ENCODE measurements around the gene THSD4.
"Not testable (repeated sequence)": the region's sequence is repeated elsewhere in the genome, so short reads cannot be mapped to it uniquely, and the experiment has no call there.

Gene THSD4

DNA sequence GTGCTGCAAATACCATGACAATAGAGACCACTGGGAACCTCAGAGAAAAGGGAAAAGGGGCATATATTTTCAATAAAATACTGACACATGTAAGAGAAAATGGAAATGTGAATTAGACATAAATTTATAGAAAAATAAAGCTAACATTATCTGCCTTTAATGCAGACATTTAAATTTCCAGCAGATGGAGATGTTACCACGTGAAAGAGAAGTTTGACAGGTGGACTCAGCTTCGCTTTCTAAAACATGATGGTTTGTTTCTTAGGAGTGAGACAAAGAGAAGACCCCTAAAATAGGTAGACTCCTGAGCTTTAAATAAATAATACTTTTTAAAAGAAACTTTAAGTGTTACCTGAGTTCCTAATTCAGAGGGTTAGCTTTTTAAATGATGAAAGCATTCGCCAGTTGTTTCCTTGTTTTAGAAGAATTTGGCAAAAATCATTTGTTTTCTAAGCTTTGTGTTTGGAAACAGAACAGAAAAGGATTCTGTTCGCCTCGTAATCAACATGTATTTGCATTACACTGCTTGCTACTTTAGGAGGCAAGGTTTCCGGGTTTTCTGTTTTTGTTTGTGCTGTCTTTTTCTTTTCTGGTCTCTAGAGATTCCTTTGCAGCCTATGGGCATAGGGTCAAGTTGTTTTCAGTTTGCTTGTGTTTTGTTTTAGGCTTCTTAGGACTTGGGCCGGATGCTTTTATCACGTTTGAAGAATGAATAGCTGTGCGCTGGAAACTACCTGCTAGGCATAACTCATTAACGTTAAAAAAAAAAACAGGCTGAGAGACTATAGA lies 271.4 kb downstream of the THSD4 start:
- DNase-seq (ENCODE audit: low spot score) = no peak

DNA sequence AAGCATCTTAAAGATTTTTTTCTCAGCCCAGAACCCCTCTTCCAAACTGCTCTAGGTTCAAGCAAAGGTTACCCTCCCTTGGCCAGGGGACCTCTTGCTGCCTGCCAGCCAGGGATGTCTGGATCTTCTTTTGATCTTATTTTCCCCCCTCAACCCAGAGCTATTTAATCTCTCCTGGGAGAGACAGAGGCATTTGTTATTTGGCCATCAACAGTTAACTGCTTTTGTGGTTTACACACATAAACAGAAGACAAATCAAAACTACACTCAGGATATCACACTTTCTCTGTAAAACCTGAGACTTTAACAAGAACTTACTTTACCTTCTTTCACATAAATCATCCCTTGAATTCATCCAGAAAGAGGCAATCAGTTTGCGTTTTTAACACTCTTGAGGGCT lies 272.5 kb downstream of the THSD4 start:
- no peak for DNase-seq (ENCODE audit: low spot score)

DNA sequence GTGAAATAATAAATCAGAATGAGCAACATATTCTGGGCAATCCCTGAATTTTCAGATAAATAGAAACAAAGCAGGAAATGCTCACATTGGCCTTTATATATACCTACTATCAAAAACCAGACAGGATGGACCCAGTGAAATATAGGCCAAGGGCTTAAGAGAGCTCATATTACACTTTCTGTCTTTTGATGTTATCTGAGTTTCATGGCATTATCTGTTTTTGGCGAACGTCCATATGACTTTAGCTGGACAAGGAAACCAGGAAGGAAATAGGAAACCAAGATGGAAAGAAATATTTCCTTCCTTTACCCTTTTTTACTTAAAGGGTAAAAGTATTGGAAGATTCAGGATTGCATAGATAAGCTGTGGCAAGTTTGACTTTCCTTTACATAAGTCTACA lies 274.8 kb downstream of the THSD4 start:
- DNase-seq (ENCODE audit: low spot score) = no peak

DNA sequence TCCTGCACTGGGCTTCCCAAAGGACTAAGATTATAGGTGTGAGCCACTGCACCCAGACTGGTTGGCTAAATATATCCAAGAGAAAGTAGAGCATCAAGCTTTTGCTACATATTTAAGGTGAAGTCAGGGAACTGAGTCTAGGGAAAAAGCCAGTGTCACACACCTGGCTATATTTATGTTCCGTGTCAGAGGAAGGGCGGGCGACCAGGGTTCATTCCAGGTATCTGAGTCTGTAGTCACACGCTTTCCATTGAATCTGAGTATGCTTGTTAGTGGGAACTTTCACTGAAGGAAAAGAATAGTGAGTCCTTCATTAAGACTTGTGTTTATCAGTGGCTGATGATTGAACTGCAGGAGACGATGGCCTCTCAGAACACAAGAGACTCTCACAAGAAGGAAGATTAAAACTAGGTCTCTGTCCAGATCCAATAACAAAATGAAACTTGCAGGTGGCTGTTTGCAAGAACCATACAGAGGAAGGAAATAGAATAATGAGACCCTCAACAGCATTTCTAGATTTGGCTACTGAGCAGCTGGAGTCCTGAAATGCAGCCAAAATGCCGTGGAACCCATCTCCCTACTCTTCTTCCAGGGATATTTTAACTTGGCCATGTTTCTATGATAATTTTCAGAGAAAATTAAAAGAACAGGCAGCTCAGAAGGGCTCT lies 276.3 kb downstream of the THSD4 start:
- no peak for DNase-seq (ENCODE audit: low spot score)

DNA sequence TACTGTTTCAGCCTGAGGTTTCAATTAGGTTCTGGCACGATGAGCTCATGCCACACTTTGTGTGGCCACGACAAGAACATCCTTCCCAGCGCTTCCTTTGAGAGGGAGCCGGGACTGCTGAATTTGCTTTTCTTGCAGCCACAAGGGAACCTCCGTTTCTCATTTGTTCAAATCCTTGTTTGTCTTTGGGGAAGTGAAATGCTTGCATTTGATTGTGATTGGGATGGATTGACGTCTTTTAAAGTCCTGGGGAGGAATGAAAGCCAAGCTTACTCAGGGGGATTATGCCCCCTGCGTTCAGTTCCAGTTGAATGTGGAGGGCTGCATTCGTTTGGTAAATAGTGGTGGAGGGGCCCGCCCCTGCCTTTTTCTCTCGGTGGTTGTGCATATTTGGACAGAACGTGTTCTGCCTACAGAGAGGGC lies 277.6 kb downstream of the THSD4 start:
- DNase-seq (ENCODE audit: low spot score) = no peak

DNA sequence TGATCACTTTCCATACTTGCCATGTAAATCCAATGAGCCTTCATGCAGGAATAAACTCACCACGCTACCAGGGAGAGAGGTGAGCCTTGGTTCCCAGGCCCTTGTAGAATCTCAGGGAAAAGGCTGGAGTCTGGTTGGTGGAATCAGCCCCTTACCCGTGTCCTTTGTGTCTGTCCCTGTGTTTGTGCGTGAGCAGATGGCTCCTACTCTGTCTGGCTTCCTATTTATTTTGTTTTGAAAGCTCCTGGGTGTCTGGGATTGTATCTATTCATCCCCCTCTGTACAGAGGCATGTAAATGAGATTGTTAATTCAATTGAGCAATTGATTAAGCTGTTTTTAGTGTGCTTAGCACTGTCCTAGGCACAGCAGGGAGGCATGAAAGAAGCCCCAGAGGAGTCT lies 278.1 kb downstream of the THSD4 start:
- DNase-seq (ENCODE audit: low spot score) = no peak

DNA sequence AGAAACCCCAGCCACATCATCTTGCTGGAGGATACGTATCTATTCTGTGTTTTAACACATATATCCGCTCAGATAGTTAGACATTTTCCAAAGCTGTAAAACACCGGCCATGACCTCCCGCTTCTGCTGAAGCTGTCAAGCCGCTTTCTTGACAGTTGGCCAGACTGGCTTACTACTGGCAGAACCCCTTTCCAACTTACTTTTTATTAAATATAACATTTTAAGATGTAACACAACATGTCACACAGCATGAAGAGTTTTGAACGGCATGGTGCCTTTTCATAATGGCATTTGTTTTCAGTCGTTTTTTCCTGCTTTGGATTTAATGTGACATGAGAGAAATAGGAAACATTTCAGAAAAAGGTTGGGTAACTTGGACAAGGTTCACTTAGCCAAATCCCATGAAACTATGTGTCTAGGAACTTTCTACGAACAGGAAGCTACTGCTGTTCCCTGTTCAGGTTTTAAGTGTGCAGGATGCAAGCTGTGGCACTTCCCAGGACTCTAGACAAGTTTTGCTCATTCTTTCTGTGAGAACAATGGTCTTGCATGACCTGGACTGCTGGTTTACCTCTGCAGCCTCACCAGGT lies 281.4 kb downstream of the THSD4 start:
- DNase-seq (ENCODE audit: low spot score) = no peak

DNA sequence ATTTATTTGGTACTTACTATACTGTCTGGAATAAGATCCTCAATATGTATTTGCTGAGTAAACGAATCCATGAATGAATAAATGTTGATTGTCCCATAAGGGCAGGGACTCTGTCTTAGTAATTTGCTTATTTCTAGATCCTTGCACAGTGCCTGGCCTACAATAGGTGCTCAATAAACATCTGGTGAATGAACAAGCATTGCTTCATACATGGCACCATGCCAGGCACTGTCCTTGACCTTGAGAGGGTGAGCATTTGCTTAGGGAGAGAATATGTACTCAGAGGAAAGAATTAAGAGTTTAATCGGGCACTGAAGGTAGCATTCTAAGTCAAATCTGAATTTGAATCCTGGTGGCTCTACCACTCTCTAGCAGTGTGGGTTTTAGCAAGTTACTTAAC lies 282.1 kb downstream of the THSD4 start:
- no peak for DNase-seq (ENCODE audit: low spot score)

DNA sequence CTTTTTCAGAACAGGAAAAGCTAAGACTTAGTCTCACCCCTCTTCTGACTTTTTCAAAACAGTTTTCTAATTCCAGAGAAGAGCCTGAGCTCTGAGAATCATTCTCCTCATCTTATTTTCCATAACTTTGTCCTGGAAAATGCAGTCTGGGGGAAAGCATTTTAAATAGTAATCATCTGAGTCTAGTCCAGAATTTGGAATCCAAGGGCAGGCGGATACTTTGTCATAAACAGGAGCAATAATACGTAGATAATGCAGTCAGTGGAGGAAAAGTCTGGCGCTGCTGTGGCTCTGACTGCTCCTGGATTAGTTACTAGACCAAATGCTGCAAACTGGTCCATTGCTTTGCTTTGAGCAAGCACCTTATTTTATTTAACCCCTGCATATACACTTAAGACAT lies 285.0 kb downstream of the THSD4 start:
- DNase-seq (ENCODE audit: low spot score) = no peak

DNA sequence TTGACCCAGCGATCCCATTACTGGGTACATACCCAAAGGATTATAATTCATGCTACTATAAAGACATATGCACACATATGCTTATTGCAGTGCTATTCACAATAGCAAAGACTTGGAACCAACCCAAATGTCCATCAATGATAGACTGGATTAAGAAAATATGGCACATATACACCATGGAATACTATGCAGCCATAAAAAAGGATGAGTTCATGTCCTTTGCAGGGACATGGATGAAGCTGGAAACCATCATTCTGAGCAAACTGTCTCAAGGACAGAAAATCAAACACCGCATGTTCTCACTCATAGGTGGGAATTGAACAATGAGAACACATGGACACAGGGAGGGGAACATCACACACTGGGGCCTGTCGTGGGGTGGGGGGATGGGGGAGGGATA lies 286.5 kb downstream of the THSD4 start:
- DNase-seq (ENCODE audit: low spot score) = not testable (repeated sequence)

DNA sequence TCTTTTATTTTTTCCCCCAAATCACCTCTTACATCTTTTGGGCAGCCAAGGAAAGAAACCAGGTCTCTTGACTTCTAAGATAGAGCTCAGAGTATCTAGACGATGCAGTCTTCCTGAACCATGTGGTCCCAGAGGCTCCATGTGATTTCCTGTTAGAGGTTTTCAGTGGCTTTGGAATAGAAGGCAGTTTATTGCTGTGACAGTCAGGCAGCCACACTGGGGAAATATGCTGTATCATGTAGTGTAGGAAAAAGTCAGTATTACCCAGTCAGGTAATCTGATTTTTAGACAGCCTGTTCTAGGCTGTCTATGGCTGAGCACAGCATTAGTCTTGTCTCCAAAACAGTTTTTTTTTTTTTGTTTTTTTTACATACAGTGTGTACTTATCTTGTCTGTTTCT lies 294.3 kb downstream of the THSD4 start:
- DNase-seq (ENCODE audit: low spot score) = no peak

DNA sequence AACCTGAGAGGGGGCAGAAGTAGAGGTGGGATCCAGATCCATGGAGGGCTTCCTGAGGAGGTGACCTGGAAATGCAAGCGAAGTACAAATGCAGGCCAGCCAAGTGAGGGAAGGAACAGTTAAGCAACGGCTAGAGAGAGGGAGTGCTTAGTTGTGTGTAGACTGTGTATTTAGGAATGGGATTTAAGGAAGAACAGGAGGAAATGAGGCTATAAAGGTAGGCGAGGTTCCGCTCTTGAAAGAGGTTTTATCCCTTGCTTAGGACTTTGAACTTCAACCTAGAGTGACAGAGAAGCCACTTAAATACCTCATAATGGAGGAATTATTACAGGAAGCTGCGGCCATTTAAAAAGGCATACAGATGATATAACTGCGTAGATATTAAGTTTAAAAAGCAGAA lies 295.1 kb downstream of the THSD4 start:
- DNase-seq (ENCODE audit: low spot score) = no peak

DNA sequence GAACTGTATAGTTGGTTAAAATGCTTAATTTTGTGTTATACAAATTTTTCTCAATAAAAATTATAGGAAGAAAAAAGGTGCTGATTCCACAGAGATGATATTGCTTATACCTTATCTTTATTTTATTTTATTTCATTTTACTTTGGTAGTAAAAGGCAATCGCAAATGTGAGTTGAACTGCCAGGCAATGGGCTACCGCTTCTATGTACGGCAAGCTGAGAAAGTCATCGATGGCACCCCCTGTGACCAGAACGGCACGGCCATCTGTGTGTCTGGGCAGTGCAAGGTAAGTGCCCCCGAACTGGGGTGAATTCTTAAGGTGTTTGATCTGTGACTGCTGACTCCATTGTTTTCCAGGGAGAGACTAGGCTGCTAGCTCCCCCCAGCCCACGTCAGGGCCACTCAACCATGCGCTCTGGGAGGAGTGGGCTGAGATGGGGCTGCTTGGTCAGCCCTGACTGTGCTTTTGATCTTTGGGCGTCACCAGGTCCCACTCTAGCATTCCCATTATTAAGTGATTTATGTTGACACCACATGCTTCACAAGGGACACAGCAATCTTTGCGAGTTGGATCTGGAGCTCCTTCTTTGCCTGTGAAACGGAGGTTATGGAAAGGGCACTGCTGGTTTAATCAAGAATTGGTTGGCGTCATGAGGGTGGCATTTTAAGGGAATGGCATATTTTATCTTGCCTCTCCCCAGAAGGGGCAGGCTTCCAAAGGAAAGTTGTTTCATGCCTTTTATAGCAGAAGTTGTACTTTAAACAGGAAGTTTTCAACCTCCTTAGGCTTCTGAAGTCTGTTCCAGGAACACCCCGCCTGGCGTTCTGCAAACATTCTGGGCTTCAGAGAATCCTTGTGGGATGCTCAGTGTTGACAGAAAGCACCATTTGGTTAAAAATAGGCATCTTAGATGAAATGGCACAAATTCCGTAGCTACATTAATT lies 296.5 kb downstream of the THSD4 start:
- peak; percentile 17 for DNase-seq (ENCODE audit: low spot score)

DNA sequence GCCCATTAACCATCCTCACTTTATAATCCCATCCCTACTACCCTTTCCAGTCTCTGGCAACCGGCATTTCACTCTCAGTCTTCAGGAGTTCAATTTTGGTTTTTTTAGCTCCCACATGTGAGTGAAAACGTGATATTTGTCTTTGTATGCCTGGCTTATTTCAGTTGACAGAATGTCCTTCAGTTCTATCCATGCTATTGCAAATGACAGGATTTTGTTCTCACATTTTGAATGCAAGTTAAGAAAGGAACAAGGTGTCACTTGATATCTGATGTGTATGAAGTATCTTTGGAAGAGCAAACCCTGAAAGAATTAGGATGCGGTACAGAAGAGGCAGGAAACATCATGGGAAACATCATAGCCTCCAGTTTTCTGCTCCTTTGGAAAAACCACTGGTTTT lies 298.1 kb downstream of the THSD4 start:
- DNase-seq (ENCODE audit: low spot score) = no peak

DNA sequence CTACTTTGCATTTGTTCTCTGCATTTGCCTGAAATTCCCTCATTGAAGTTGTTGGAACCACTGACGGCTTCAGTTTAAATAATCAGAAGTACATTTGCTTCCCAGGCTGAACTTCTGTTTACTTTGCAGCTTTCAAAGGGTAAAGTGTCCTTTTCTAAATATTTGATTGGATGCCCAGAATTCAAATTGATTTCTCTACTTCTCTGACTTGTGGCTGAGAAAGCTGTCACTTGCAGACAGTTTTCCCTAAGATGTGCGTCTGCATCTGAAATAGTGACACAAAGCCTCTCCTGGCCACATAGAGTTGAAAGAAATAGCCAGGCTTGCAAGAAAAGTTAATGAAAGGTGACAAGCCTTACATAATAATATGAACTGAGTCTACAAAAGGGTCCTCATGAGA lies 299.6 kb downstream of the THSD4 start:
- no peak for DNase-seq (ENCODE audit: low spot score)

DNA sequence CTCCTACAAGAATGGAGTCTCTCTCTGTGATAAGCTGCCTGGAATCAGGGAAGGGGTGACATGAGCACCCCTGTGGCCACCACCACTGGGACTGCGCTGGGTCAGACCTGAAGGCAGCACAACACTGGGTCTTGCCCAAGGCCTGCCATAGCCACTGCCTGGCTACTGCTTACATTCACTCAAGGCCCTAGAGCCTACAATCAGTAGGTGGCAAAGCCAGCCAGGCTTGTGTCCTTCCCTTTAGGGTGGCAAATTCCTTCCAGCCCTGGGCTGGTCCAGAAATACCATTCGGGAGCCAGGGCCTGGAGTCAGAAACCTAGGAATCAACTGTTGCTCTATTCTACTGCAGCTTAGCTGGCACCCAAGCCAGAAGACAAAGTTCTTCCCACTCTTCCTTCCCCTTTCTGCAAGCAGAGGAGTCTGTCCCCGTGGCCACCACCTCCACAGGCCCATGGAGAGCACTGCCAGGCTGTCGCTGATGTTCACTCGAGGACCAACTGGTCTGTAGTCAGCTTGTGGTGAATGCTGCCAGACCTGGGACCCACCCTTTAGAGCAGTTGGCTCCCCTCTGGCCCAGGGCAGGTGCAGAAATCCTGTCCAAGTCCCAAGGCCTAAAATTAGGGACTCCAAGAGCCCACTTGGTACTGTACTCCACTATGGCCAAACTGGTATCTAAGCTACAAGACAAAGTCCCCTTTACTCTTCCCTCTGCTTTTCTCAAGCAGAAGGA lies 307.4 kb downstream of the THSD4 start:
- no peak for DNase-seq (ENCODE audit: low spot score)

DNA sequence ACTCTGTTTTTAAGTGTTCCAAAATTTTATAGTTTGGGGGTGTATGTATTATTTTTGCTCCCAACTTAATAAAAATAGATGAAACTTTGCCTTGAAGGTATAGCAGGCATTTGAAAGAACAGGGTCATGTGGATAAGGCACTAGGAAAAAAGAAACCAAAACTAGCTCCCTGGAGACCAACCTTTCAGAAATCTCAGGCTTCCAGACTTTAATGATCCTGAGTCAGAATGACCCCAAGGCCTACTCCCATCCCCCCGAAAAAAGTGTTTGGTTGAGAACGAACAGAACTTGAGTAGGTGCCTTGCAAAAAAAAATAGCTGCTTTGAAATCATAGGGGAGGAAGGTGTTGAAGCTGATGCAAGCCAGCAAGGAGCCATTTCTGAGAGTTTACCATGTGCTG lies 309.5 kb downstream of the THSD4 start:
- no peak for DNase-seq (ENCODE audit: low spot score)

DNA sequence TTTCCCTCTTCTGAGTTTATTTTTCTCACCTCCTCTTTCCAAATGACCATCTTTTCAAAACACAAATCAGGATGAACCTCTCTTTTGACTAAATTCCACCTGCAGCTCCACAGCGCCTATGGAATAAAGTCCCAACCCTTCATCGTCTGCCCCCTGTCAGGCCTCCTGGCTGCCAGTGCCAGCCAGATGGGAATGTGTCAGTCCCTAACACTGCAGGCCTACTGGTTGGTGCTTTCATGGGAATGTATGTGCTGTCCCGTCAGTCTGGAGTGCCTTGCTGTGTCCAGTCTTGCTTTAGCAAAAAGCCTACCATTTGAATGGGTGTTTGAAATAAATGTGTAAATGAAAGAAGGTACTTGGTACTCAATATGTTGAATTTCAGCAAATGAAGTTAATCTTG lies 310.1 kb downstream of the THSD4 start:
- DNase-seq (ENCODE audit: low spot score) = no peak

DNA sequence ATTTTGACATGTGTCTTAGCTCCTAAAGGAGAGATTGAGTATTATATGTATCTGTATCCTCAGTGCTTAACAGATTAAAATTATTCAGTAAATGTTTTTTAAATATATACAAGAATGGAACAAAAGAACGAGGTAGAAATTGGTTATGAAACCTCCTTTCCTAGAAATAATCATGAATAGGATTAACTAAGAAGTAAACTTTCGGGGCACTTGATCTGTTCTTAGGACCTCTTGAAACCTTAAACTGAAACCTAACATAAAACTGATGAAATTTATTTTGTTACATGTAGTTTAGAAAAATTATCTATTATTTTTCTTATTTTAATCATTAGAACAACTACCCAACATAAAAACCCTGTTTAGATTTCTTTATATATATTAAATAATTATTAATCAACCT lies 311.5 kb downstream of the THSD4 start:
- DNase-seq (ENCODE audit: low spot score) = no peak

DNA sequence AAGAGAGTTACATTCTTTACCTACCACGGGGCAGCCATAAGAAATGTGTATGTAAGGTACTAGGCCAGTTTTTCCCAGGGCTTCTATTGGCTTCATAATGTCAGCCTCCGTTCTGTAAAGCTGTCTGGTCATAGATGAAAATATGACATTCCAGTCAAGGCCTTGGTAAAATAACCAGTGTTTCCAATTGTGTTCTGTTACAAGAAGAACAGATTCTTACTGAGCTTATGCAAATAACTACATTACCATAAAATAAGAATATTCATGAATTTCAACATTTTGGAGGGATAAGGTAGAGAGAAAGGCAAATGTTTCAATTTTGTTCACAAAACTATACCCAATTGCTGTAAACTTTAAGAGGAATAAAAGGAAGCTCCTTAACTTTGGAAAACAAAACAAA lies 315.5 kb downstream of the THSD4 start:
- no peak for DNase-seq (ENCODE audit: low spot score)
